Testis (tissue), 2 donors: ENCODE measurements around the gene PAK5.

Source experiments
- POLR2A ChIP-seq: fragments of 450-650 bp; IDR thresholded peaks from one replicate; pipeline ENCODE4 v1.6.1; 2017; ENCODE audit warnings: antibody characterized with exemption, mild to moderate bottlenecking, moderate library complexity
- TF ChIP-seq, protein P1 (sequence below), 3 experiments: fragments of 450-650 bp in 2 of 3; fragments of 200-600 bp in 1 of 3; sonication (generic) in 1 of 3; IDR thresholded peaks; one replicate each; pipeline ENCODE4 v1.5.1; 2016 to 2019; ENCODE audit warnings: antibody characterized with exemption in 3 of 3, mild to moderate bottlenecking in 2 of 3, moderate library complexity in 1 of 3

DNA sequence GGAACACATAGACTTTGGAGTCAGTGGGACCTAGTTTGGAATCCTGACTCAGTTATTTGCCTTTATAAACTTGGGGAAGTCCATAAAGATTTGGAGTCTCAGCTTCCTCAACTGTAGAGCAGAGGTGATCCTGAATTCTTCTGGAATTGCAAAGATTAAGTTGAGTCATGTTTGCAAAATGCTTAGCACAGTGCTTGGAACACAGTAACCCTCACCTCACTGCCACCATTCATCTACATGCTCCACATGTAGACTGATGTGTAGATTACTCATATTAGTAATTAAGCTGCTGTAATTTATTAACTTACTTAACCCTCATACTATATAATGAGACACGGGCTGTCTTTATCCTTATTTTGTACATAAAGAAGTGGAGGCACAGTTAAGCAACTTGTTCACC, 263.0 kb downstream of the PAK5 start:
- TF ChIP-seq, protein P1, sequence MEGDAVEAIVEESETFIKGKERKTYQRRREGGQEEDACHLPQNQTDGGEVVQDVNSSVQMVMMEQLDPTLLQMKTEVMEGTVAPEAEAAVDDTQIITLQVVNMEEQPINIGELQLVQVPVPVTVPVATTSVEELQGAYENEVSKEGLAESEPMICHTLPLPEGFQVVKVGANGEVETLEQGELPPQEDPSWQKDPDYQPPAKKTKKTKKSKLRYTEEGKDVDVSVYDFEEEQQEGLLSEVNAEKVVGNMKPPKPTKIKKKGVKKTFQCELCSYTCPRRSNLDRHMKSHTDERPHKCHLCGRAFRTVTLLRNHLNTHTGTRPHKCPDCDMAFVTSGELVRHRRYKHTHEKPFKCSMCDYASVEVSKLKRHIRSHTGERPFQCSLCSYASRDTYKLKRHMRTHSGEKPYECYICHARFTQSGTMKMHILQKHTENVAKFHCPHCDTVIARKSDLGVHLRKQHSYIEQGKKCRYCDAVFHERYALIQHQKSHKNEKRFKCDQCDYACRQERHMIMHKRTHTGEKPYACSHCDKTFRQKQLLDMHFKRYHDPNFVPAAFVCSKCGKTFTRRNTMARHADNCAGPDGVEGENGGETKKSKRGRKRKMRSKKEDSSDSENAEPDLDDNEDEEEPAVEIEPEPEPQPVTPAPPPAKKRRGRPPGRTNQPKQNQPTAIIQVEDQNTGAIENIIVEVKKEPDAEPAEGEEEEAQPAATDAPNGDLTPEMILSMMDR (IDR thresholded peaks at IDR 0.05), result no peak
- TF ChIP-seq POLR2A, result no peak
